Astrocyte of the spinal cord (primary cell): Measurements from ENCODE around the gene GCLC.

Source experiments
- DNase-seq: peaks from one replicate; pipeline ENCODE4 v3.0.0; 2011; ENCODE audit warnings: low read depth, low spot score
- H3K4me3 ChIP-seq: 2 replicates; pipeline ENCODE4 v1.5.1; 2011; ENCODE audit warnings: low read depth, mild to moderate bottlenecking, low read length, moderate library complexity
- in situ Hi-C: cut with HindIII; loops from 2 replicates; pipeline ENCODE4 v1.10.0; 2017; ENCODE audit warnings: low sequenced_read_pairs
- TF ChIP-seq, protein P1 (sequence below): IDR thresholded peaks from 2 replicates; pipeline ENCODE4 v1.5.1; 2012; ENCODE audit warnings: low read depth, mild to moderate bottlenecking, low read length, inconsistent platforms

The GCLC gene

DNA sequence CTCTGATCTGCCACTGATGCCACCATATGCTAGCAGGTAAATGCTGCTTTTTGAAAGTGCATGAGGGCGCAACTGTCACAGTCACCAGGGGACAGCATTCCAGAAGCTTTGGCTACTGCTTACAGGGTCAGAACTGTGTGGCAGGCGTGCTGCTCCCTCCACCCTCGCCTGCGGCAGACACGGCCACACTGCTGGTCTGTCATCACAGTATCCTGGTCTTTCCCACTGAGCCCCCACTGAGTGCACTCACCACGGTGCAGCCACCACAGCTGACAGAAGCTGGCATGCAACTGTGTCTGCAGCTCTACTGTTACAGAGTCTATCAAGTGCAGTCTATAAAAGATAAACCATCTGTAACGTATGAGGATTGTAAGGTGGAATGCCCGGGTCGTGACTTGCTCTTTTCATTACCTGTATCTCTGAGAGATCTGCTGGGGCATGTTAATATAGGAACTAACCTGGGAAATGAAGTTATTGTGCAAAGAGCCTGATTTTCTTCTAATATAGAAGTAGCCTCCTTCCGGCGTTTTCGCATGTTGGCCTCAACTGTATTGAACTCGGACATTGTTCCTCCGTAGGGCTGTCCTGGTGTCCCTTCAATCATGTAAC, 24.5 kb downstream of the GCLC start:
- no peak for DNase-seq
- in situ Hi-C loops, result no loop called here
- TF ChIP-seq, protein P1, sequence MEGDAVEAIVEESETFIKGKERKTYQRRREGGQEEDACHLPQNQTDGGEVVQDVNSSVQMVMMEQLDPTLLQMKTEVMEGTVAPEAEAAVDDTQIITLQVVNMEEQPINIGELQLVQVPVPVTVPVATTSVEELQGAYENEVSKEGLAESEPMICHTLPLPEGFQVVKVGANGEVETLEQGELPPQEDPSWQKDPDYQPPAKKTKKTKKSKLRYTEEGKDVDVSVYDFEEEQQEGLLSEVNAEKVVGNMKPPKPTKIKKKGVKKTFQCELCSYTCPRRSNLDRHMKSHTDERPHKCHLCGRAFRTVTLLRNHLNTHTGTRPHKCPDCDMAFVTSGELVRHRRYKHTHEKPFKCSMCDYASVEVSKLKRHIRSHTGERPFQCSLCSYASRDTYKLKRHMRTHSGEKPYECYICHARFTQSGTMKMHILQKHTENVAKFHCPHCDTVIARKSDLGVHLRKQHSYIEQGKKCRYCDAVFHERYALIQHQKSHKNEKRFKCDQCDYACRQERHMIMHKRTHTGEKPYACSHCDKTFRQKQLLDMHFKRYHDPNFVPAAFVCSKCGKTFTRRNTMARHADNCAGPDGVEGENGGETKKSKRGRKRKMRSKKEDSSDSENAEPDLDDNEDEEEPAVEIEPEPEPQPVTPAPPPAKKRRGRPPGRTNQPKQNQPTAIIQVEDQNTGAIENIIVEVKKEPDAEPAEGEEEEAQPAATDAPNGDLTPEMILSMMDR, result no peak
- H3K4me3 ChIP-seq, result no peak overlapping the region

DNA sequence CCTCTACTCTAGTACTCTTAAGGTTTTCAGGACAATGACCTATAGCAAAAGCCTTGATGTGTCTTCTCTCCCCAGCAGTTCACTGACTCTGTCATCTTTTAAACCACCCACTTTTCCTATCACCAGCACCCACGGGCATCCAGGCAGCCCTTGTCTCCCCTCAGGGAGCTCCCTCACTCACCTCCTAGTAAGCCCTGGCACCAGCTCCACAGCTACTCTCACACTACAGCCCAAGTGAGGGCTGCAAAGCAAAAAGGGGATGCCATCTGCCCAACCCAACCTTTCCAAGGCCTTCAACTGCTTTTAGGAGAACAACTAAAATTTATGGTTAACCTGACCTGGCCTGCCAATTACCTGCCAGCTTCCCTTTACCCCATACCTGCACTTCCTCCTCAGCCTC, 26.0 kb downstream of the GCLC start:
- in situ Hi-C loops, result no loop called here
- DNase-seq, result no peak
- no peak overlapping the region for H3K4me3 ChIP-seq
- TF ChIP-seq, protein P1, result no peak

DNA sequence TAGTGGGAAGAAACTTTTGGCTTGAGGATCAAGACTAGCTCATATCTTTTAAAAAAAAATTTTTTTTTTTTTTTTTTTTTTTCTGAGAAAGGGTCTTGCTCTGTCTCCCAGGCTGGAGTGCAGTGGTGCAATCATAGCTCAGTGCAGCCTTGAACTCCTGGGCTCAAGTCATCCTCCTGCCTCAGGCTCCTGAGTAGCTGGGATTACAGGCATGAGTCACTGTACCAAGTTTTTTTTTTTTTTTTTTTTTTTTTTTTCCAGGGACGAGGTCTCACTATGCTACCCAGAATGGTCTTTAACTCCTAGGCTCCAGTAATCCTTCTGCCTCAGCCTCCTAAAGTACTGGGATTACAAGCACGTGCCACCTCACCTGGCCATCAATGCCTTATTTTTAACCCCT, 27.9 kb downstream of the GCLC start:
- TF ChIP-seq, protein P1, result no peak
- in situ Hi-C loops, result no loop called here
- no peak for DNase-seq
- no peak overlapping the region for H3K4me3 ChIP-seq

DNA sequence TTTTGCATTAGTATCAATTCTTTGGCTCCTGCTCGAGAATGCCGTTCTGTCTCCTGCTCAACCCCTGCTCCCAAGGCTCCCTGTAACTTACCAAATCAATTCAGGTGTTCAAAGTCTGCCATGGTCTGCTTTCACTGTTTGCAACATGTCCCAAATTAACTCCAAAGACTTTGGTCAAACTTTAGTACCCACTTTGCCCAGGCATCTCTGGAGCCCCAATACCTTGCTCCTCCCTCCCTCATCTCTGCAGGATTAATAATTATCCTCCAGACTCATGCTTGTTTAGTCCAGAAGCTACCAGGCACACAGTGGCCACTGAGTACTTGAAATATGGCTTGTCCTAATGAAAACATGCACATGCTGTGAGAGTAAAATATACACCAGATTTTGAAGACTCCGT, 30.2 kb downstream of the GCLC start:
- in situ Hi-C loops, result no loop called here
- no peak overlapping the region for H3K4me3 ChIP-seq
- DNase-seq, result no peak
- TF ChIP-seq, protein P1, result no peak

DNA sequence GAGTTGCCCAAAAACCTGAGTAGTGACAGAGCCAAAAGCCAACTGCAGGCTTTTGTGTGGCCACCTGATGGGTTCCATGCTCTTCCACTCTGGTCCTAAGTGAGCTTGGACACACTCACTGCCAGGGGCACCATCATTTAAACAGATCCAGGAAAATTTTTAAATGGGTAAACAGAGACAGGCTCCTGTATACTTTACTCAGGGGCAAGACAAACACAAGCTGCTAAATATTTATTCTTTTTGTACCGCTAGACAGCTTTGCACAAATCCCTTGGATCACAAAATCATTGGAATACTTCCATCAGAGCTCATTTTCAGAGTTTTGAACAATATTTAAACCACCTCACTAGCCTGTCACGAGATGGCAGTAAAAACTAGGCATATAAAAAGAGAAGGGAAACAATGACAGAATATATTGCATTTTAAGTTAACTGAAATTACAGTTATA, 31.4 kb downstream of the GCLC start:
- no peak overlapping the region for H3K4me3 ChIP-seq
- in situ Hi-C loops, result no loop called here
- TF ChIP-seq, protein P1, result no peak
- DNase-seq, result no peak

DNA sequence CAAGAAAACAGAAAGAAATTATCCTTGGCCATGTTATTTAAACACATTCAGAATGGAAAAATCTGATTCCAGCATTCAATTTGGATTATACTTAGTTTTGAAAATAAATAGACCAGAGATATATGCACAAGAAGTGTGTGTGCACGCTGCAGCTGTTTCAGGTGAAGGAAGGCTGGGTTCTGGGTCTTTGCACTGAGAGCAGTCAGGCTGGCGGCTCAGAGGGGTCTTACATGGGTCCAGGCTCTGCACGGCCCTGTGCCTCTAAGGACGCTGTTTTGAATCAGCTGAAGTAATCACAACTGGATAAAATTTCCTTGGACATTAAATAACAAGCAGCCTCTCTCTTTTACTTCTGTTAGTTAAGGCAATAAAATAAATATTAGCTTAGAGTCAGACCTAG, 31.8 kb downstream of the GCLC start:
- in situ Hi-C loops, result no loop called here
- TF ChIP-seq, protein P1, result no peak
- DNase-seq, result no peak
- no peak overlapping the region for H3K4me3 ChIP-seq
